ENCODE results near the gene BTN2A1.
"Not testable (repeated sequence)": the region's sequence is repeated elsewhere in the genome, so short reads cannot be mapped to it uniquely, and the experiment has no call there.

GRCh38 chr6:26511033-26511432, 53.3 kb downstream of the BTN2A1 start:
- not testable (repeated sequence) for TF ChIP-seq POLR2AphosphoS5, CTCF (IDR thresholded peaks at IDR 0.05)

Data from transverse colon (tissue), 4 donors.